Adrenal gland (tissue), 12 donors: Measurements from ENCODE around the gene ZBTB42. TPM values are rescaled to one million over a fixed set of nuclear protein-coding genes. Genes with fewer than 3 reads are reported as not detected.

Experiments used
- DNase-seq, 7 donors: peaks; one replicate each; pipeline ENCODE4 v3.0.0-alpha.2; 2019 to 2020
- H3K27ac ChIP-seq, 5 donors: fragments of 200-600 bp; sonication (generic) in 4 of 5; 1 replicate in 3 of 5; 2 replicates in 2 of 5; pipeline versions ENCODE4 v1.5.1 to v1.8.0; 2016 to 2020; ENCODE audit warnings: mild to moderate bottlenecking in 1 of 5
- H3K27me3 ChIP-seq: fragments of 200-600 bp; 2 replicates; pipeline ENCODE4 v1.8.0; 2021
- H3K36me3 ChIP-seq, 2 donors: fragments of 200-600 bp; replicated peaks in 1 of 2; 1 replicate in 1 of 2; 2 replicates in 1 of 2; pipeline versions ENCODE4 v1.5.1 to v1.8.0; 2018 to 2022
- H3K4me1 ChIP-seq, 2 donors: fragments of 200-600 bp; replicated peaks in 1 of 2; 1 replicate in 1 of 2; 2 replicates in 1 of 2; pipeline versions ENCODE4 v1.5.1 to v1.8.0; 2018 to 2021
- H3K4me3 ChIP-seq, 4 donors: fragments of 200-600 bp; sonication (generic) in 3 of 4; one replicate each; pipeline ENCODE4 v1.5.1; 2016 to 2018
- H3K9me3 ChIP-seq, 3 donors: fragments of 200-600 bp; sonication (generic) in 1 of 3; replicated peaks in 1 of 3; 1 replicate in 2 of 3; 2 replicates in 1 of 3; pipeline versions ENCODE4 v1.5.1 to v1.8.0; 2016 to 2021
- POLR2A ChIP-seq, 2 donors: fragments of 450-650 bp; IDR thresholded peaks; one replicate each; pipeline ENCODE4 v1.6.1; 2017; ENCODE audit warnings: antibody characterized with exemption in 2 of 2, mild to moderate bottlenecking in 2 of 2, moderate library complexity in 1 of 2
- WGBS, 4 donors: extraction: QIAGEN DNeasy Blood & Tissue Kit in 2 of 4; methylation state at CpG; one replicate each; pipeline versions ENCODE4 v1.1.5 to v1.1.7; 2013 to 2017; 5-methylcytosine and 5-hydroxymethylcytosine counted together
- intact Hi-C, 2 donors: fragments of 100-400 bp; cut with DNase I; formaldehyde crosslinking; loops; one replicate each; pipeline versions ENCODE4 v1.14.1 to v1.15.0; 2022 to 2023
- polyA plus RNA-seq, 3 donors: library from polyadenylated mRNA; stranded (reverse); fragments of 200-250 nt in 2 of 3; fragments of 350-450 nt in 1 of 3; fragmentation: Illumina TruSeq in 1 of 3; extraction: RNeasy Lipid Tissue Mini Kit (QIAGEN cat#74804) in 1 of 3; gene quantifications; one replicate each; pipeline ENCODE4 v1.2.3, GENCODE V29; 2013 to 2014
- total RNA-seq, 9 donors: library from RNA; depleted of rRNA in 4 of 9; stranded (reverse); fragments of >200 nt in 4 of 9; fragments of 120-200 nt in 1 of 9; fragmentation: NEBNext Ultra II Directional in 1 of 9; extraction: Animal tissue kit (Norgen Biotek cat#: 25700) in 1 of 9; gene quantifications; one replicate each; pipeline versions ENCODE4 v1.1.0 to v1.2.4, GENCODE V29; 2013 to 2023
- TF ChIP-seq, protein P1 (sequence below), 6 experiments: fragments of 450-650 bp in 4 of 6; fragments of 200-600 bp in 2 of 6; sonication (generic) in 1 of 6; IDR thresholded peaks; 1 replicate in 5 of 6; 2 replicates in 1 of 6; pipeline versions ENCODE4 v1.5.1 to v1.8.0; 2016 to 2021; ENCODE audit warnings: antibody characterized with exemption in 6 of 6, mild to moderate bottlenecking in 2 of 6, moderate library complexity in 1 of 6
- donor health status: healthy with polysubstance abuse.
- donor health status: Bipolar disorder and iron deficiency.
- donor health status: DM: yes; HTN: yes; CAD: no.
- donor health status: DM: no; HTN: no; CAD: no.
- donor health status: DM: no; HTN: no; CAD: no.
- donor health status: DM: yes; HTN: yes; CAD: no.

The ZBTB42 gene
- total and polyA plus RNA-seq, 12 donors = 0.61 to 13.9 (median 5.4) TPM

DNA sequence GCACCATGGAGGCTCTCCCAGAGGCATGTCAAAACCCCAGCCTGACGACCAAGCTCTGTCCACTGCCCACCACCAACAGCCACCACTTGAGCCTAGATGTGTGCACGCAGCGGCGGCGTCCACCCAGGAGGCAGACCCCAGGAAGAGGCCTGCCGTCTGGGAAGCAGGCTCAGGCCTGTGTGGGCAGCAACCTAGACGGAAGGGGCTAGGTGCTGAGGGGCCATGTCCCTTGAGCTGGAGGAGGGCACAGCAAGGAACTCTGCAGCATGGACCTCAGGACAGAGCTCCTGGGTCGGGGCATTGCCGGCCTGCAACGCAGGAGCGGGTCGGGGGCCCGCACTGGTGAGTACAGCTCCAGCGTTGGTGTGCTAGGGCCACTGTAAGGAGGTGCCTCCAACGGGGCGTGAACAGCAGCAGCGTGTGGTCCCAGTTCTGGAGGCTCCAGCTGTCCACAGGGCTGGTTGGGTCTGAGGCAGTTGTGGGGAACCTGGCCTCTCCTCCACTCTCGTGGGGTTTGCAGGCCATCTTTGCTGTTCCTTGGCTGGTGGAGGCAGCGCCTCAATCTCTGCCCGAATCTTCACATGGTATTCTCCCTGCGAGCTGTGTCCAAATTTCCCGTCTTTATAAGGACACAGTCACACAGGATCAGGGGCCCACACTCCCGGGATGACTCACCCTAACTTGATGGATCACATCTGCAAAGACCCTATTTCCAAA is 20.5 kb downstream of the ZBTB42 start:
- intact Hi-C loops = loop anchor here (5.0 kb wide), 1 partner anchor 49 kb away; no protein-coding TSS in a partner anchor
- H3K27me3 ChIP-seq = no peaks in the 10 kb centered on the region
- TF ChIP-seq POLR2A (IDR thresholded peaks at IDR 0.05) = no peak
- TF ChIP-seq, protein P1, sequence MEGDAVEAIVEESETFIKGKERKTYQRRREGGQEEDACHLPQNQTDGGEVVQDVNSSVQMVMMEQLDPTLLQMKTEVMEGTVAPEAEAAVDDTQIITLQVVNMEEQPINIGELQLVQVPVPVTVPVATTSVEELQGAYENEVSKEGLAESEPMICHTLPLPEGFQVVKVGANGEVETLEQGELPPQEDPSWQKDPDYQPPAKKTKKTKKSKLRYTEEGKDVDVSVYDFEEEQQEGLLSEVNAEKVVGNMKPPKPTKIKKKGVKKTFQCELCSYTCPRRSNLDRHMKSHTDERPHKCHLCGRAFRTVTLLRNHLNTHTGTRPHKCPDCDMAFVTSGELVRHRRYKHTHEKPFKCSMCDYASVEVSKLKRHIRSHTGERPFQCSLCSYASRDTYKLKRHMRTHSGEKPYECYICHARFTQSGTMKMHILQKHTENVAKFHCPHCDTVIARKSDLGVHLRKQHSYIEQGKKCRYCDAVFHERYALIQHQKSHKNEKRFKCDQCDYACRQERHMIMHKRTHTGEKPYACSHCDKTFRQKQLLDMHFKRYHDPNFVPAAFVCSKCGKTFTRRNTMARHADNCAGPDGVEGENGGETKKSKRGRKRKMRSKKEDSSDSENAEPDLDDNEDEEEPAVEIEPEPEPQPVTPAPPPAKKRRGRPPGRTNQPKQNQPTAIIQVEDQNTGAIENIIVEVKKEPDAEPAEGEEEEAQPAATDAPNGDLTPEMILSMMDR (IDR thresholded peaks at IDR 0.05) = no peak
- H3K9me3 ChIP-seq = no peaks in the 10 kb centered on the region
- WGBS, 4 donors = 79 to 84% (median 81%) methylated on average over 15 to 23 of the region's 23 CpGs
- no peaks in the 10 kb centered on the region for H3K36me3 ChIP-seq
- no peak overlapping the region for H3K4me3 ChIP-seq
- DNase-seq = peak in 2 of 7 donors; percentile 13 to 46
- H3K27ac ChIP-seq = no peak overlapping the region
- peaks cover 12 to 16% of the 10 kb centered on the region in 2 donors for H3K4me1 ChIP-seq

DNA sequence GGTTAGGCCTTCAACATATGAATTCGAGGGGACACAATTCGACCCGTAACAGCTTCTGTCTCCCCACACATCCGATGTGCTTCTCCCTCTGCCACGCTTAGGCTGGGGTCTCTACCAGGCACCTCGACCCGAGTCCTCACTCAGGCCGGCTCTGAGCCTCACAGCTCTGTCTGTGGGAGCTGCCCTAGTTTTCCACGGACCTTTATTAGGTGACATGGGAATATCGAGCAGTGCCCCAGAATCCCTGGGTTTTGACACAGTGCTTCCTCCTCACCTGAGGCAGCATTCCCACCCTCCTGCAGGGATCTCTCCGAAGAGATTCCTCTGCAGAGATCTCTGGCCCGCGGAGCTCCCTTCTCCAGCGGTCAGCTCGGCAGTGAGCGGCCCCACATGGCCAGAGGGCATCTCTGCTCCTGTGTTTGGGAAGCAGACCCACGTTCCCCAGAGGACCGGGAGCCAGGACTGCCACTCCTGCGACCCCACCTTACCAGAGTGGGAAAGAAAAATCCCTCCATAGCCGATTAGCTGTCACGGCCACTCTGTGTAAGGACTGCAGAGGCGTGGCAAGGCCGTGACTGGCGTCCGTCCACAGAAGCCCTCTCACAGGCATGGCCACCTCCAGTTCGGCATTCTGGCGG is 21.2 kb downstream of the ZBTB42 start:
- Histone ChIP-seq H3K9me3 (no peaks in the 10 kb centered on the region), H3K27ac (no peak overlapping the region), H3K27me3 (no peaks in the 10 kb centered on the region), H3K4me1 (peaks cover 10 to 13% of the 10 kb centered on the region in 2 donors), H3K36me3 (no peaks in the 10 kb centered on the region), H3K4me3 (no peak overlapping the region)
- TF ChIP-seq, protein P1 (IDR thresholded peaks at IDR 0.05) = no peak
- no peak for TF ChIP-seq POLR2A (IDR thresholded peaks at IDR 0.05)
- peak in 1 of 7 donors; percentile 49 for DNase-seq
- WGBS, 4 donors = 62 to 83% (median 76%) methylated on average over 20 to 27 of the region's 27 CpGs
- intact Hi-C loops = loop anchor here (5.0 kb wide), 1 partner anchor 50 kb away; no protein-coding TSS in a partner anchor

DNA sequence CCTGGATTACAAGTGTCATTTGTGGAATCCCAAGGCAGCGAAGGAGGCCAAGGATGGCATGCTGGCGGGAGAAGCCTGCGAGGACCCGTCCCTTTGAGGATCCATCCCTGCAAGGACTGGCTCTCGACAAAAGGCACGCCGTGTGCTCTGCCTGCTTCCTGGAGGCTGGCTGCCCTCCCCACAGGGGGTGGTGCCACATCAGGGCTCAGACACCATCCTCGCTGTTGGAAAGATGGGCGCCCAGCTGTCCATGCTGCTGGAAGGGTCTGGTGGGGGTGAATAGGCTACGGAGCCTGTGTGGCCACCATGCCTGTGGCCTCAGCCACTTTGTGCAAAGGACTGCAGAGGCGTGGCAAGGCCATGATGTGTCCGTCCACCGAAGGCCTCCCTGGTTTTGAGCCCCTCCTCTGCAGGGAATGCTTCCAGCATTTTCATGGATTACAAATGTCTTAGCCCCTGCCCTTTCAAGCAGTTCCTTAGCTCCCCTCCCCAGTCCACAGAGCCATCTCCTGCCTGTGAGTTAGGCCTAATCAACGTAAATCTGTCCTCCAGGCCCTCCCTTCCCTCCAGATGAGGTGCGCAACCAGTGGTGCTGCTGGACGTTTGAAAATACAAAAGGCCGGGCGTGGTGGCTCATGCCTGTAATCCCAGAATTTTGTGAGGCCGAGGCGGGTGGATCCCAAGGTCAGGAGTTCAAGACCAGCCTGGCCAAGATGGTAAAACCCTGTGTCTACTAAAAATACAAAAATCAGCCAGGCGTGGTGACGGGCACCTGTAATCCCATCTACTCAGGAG is 22.1 kb downstream of the ZBTB42 start:
- WGBS, 4 donors = 75 to 89% (median 82%) methylated on average over 17 to 22 of the region's 22 CpGs
- H3K36me3 ChIP-seq = no peaks in the 10 kb centered on the region
- H3K4me1 ChIP-seq = peaks cover 14 to 17% of the 10 kb centered on the region in 2 donors
- peak in 2 of 7 donors; percentile 11 to 45 for DNase-seq
- no peak overlapping the region for H3K27ac ChIP-seq
- no peaks in the 10 kb centered on the region for H3K27me3 ChIP-seq
- no peaks in the 10 kb centered on the region for H3K9me3 ChIP-seq
- intact Hi-C loops = loop anchor here (5.0 kb wide), 1 partner anchor 51 kb away; no protein-coding TSS in a partner anchor
- TF ChIP-seq, protein P1 (IDR thresholded peaks at IDR 0.05) = no peak
- no peak for TF ChIP-seq POLR2A (IDR thresholded peaks at IDR 0.05)
- no peak overlapping the region for H3K4me3 ChIP-seq
